Subcutaneous adipose tissue (tissue), 4 donors: ENCODE data around the gene PPP2R5C. TPM values are rescaled to one million over a fixed set of nuclear protein-coding genes. Genes with fewer than 3 reads are reported as not detected.

ENCODE experiments used
- CTCF ChIP-seq: fragments of 450-650 bp; IDR thresholded peaks from one replicate; pipeline ENCODE4 v1.5.1; 2016; ENCODE audit warnings: low read depth, mild to moderate bottlenecking, control low read depth, antibody characterized with exemption, moderate library complexity
- total RNA-seq, 4 donors: library from RNA; depleted of rRNA; stranded (reverse); fragments of >200 nt; gene quantifications; one replicate each; pipeline ENCODE4 v1.1.0, GENCODE V29; 2016

Gene PPP2R5C
- total RNA-seq, 4 donors from 2014 or later: 98.9 to 127 (median 102) TPM

GRCh38 chr14:101963656-101964296 lies 202.3 kb downstream of the PPP2R5C start:
- no peak for TF ChIP-seq CTCF

- TF ChIP-seq CTCF: no peak
Measured at GRCh38 chr14:101964297-101965180, 203.0 kb downstream of the PPP2R5C start, which contains the start of gene DYNC1H1. Gene DYNC1H1 (plus strand): TSS chr14:101964573. CDS start chr14:101964692, 119 bp downstream.

- no peak for TF ChIP-seq CTCF
Measured at GRCh38 chr14:101965181-101965544, 203.7 kb downstream of the PPP2R5C start.

GRCh38 chr14:101965770-101966722 lies 204.5 kb downstream of the PPP2R5C start:
- TF ChIP-seq CTCF: no peak

- TF ChIP-seq CTCF: no peak
Measured at GRCh38 chr14:101966742-101967141, 205.2 kb downstream of the PPP2R5C start.

- TF ChIP-seq CTCF: no peak
Measured at GRCh38 chr14:101968186-101968585, 206.7 kb downstream of the PPP2R5C start.
